HG03280 (cell line): Measurements from ENCODE around the gene LLPH.

Source experiments
- ATAC-seq: cut with Tn5 transposase; IDR thresholded peaks from one replicate; pipeline ENCODE4 v1.9.1; 2021; ENCODE audit warnings: mild to moderate bottlenecking, moderate library complexity; ENCODE audit not compliant: unreplicated experiment

LLPH gene

GRCh38 chr12:66103016-66103913 lies 27.3 kb downstream of the LLPH start:
- no peak for ATAC-seq

GRCh38 chr12:66092559-66093269 lies 37.8 kb downstream of the LLPH start:
- no peak for ATAC-seq

GRCh38 chr12:66090157-66090556 lies 40.4 kb downstream of the LLPH start:
- no peak for ATAC-seq

- peak; percentile 77 for ATAC-seq
Measured at GRCh38 chr12:66087365-66087943, 43.1 kb downstream of the LLPH start.

- no peak for ATAC-seq
Measured at GRCh38 chr12:66085998-66086397, 44.6 kb downstream of the LLPH start.

DNA sequence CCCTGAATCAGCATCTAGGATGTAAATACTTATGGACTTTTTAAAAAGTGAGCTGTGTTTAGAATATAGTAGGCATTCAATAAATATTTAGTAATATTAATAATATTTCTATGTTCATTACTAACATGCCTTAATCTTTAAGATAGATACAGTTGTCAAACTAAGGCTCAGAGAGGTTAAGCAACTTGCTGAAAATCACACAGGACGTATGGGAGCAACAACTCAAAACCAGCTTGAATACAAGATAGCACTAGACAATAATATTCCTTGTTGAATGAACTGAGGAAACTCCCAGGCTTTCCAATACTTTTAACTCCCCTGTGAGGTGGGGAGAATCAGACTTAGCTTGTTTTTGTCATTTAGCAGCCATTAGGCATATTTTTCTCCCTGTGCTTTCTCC lies 45.3 kb downstream of the LLPH start:
- ATAC-seq = no peak

- no peak for ATAC-seq
Measured at GRCh38 chr12:66083766-66084165, 46.8 kb downstream of the LLPH start.

GRCh38 chr12:66082744-66083143 lies 47.8 kb downstream of the LLPH start:
- no peak for ATAC-seq

GRCh38 chr12:66080791-66081190 lies 49.8 kb downstream of the LLPH start:
- ATAC-seq = no peak

GRCh38 chr12:66077542-66077941 lies 53.0 kb downstream of the LLPH start:
- no peak for ATAC-seq

- no peak for ATAC-seq
Measured at GRCh38 chr12:66074561-66074960, 56.0 kb downstream of the LLPH start.

DNA sequence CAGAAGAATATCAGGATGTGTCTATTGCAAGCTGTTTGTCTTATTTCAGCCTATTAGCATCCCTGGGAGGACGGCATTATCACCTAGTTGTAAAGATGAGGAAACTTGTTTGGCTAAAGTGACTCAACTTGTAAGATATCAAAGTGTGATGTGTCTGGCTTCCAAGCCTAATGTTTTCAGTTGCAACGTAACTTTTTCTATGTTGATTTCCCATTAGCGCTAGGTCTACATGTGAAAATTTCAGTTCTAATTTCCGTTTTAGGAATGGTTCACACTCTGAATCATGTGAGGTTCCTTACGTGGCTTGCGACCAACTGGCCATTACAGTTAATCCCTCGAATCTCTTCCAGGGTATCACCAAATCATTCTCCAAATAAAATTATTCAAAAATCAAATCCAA lies 58.0 kb downstream of the LLPH start:
- peak; percentile 34 for ATAC-seq

DNA sequence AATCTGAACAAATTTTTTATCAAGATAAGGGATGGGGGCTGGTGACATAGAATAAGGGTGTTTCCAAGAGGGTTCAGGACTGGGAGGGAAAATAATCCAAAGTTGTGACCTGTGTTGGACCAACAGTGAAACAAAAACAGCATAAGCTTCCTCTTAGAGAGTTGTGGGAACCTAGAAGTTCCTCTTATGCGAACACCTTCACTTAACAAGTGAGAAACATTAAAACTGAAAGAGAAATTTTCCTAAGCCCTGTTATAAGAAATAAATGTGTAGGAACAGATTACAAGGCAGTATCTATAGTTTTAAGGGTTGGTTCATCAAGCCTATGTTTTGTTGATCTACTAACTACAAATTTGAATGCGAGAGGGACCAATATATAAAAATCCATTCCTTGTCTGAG lies 58.4 kb downstream of the LLPH start:
- peak; percentile 40 for ATAC-seq

- ATAC-seq = no peak
Measured at GRCh38 chr12:66071549-66071948, 59.0 kb downstream of the LLPH start.

DNA sequence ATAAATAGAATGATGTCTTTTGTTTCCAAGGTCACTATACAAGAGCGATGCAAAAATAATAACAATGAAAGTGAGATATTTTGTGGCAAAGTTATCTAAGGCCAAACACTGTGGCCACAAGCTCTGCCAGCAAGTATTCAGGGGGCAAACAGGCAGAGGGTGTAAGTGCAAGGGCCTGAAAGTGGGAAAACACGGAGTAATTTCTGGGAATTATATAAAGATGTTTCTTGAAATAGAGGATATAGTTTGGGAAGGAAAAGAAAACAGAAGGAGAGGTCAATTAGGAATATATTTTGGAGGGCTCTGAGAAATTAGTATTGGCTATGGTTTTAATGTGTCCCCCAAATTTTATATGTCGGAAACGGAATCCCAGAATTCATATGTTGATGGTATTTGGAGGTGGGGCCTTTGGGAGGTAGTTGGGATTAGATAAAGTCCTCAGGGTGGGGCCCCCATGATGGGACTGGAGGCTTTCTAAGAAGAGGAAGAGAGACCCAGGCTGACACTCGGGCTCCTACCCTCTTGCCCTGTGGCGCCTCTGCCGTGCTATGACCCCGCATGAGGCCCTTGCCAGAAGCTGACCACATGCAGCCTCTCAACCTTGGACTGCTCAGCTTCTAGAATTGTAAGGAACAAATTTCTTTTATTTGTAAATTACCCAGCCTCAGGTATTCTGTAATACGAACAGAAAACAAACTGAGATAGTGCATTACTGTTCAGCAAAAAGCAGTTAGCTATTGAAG lies 60.0 kb downstream of the LLPH start:
- no peak for ATAC-seq

GRCh38 chr12:66066929-66067523 lies 63.5 kb downstream of the LLPH start:
- ATAC-seq = no peak
